Thoracic aorta (tissue), 2 donors: ENCODE measurements around the gene SLC9C2. TPM values are rescaled to one million over a fixed set of nuclear protein-coding genes. Genes with fewer than 3 reads are reported as not detected.
"Not testable (repeated sequence)": the region's sequence is repeated elsewhere in the genome, so short reads cannot be mapped to it uniquely, and the experiment has no call there.

Experiments used
- ATAC-seq: fragments of 150-250 bp; one replicate; pipeline ENCODE4 v1.8.0; 2017; ENCODE audit warnings: low read depth; ENCODE audit not compliant: insufficient number of reproducible peaks, low FRiP score
- DNase-seq: peaks from one replicate; pipeline ENCODE4 v3.0.0-alpha.2; 2020; ENCODE audit warnings: low spot score
- H3K27ac ChIP-seq, 2 donors: fragments of 200-600 bp; sonication (generic); 1 replicate in 1 of 2; 2 replicates in 1 of 2; pipeline ENCODE4 v1.5.1; 2016; ENCODE audit warnings: mild to moderate bottlenecking in 2 of 2, moderate library complexity in 2 of 2
- H3K27me3 ChIP-seq: fragments of 200-600 bp; sonication (generic); replicated peaks from 2 replicates; pipeline ENCODE4 v1.6.0; 2016; ENCODE audit warnings: mild to moderate bottlenecking; ENCODE audit not compliant: insufficient read depth
- H3K36me3 ChIP-seq: fragments of 200-600 bp; sonication (generic); one replicate; pipeline ENCODE4 v1.5.1; 2016
- H3K4me1 ChIP-seq, 2 donors: fragments of 200-600 bp; sonication (generic); 1 replicate in 1 of 2; 2 replicates in 1 of 2; pipeline versions ENCODE4 v1.5.1 to v1.6.0; 2016; ENCODE audit warnings: low read depth in 2 of 2, mild to moderate bottlenecking in 1 of 2; ENCODE audit not compliant: control insufficient read depth in 1 of 2
- H3K4me3 ChIP-seq: fragments of 200-600 bp; sonication (generic); 2 replicates; pipeline ENCODE4 v1.5.1; 2016; ENCODE audit warnings: mild to moderate bottlenecking
- H3K9me3 ChIP-seq: fragments of 200-600 bp; sonication (generic); 2 replicates; pipeline ENCODE4 v1.5.1; 2016
- CTCF ChIP-seq: fragments of 200-600 bp; sonication (generic); IDR thresholded peaks from one replicate; pipeline ENCODE4 v1.5.1; 2019; ENCODE audit warnings: antibody characterized with exemption
- total RNA-seq, 2 donors: library from RNA; depleted of rRNA; stranded (reverse); fragments of >200 nt; gene quantifications; one replicate each; pipeline versions ENCODE4 v1.1.0 to v1.2.3, GENCODE V29; 2016

Gene SLC9C2
- total RNA-seq, 2 donors from 2014 or later, result not detected

DNA sequence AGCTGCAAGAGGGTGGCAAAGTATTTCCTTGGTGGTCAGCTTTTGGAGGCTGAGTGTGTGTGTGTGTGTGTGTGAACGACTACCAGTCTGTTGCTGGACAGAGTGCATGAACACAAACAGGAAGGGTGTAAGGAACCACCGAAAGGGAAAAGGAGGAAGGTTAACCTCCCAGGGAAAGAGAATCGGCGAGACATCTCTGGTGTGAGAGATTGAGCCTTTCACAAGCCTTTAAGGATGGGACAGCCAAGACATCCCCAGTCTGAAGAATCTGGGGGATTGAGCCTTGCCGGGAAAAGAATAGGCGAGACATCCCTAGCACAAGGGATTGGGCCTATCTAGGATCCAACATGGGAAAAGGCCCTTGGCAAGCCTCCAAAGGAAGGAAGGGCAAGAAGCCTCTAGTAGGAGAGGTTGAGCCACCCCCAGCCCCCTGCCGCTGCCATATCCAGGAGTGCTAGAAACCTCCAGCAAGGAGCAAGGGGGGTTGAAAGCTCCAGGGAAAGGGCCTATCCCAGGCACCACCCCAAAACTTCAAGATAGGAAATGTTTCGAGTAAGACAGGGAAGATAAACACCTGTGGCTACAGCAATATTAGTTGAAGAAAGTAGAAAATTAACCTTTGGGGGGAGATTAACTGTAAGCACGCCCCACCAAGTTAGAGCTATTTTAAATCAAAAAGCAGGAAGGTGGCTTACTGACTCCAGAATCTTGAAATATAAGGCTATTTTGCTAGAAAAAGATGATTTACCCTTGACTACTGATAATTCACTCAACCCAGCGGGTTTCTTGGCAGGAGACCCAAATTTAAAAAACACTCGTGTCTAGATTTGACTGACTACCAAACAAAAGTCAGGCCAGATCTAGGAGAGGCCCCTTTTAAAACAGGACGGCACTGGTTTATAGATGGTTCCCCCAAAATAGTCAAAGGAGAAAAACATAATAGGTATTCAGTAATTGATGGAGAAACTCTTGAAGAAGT is 35.5 kb upstream of the SLC9C2 start:
- DNase-seq, result no peak
- no peaks in the 10 kb centered on the region for H3K27me3 ChIP-seq
- H3K4me3 ChIP-seq, result no peak overlapping the region
- TF ChIP-seq CTCF, result no peak
- no peaks in the 10 kb centered on the region for H3K36me3 ChIP-seq
- H3K27ac ChIP-seq, result no peak overlapping the region
- H3K9me3 ChIP-seq, result peaks cover 4% of the 10 kb centered on the region
- H3K4me1 ChIP-seq, result no peaks in the 10 kb centered on the region
- ATAC-seq, result no peak

DNA sequence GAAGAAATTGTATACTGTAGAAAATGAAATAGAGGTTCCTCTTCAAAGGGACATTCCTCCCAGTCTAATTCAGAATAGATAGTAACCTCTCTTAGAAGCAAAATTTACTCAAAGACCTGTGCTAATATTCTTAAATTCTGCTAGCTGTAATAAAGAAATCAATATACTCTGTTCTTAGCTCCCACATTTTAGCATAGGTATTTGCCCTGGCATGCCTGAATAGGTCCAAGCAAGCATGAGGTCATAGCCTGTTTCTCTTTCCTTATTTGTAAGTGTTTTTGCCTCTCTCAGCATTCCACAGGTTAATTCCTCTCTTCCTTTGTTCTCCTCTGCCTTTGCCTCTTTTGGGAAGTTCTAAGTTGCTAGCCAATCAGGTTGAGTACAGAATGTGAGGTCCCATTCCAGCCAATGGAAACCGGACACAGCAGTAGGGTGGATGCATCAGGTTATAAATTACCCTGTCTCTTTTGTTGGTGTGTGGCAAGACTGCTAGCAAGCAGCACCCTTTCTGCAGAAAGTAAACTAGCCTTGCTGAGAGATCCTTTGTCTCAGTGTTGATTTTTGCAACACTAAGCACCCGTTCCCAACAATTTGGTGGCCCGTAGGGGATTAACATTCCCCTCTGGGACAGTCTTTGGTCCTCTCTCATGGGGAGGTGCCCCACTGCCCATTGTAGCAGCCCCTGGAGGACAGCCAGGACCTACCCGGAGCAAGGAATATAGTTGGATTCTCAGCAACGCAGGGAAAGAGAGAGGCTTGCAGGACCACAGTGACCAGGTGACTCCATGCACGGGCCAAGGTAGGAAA is 34.6 kb upstream of the SLC9C2 start:
- not testable (repeated sequence) for H3K4me1 ChIP-seq, DNase-seq, H3K36me3 ChIP-seq, H3K4me3 ChIP-seq, H3K27me3 ChIP-seq, ATAC-seq, H3K27ac ChIP-seq, H3K9me3 ChIP-seq

DNA sequence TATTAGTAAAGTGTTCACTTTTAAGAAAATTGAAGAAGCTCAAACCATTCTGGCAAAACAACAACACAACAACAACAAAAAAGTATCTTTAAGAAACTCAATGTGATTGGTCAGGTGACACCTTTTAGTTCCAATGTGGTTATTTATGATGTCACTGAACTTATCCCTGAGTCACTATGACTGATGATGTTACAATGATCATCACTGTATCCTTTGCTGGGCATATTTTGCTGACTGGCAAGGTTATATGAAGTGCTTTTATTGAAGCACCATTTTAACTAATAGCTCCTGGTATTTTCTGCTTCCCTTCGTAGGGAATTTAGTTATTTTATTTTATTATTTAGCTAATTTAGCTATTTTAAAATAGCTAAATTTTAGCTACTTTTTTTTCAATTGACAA is 32.2 kb upstream of the SLC9C2 start, which contains the start of gene TEX50:
Gene TEX50 (plus strand): TSS at position 223 of the 400 bp plus-strand sequence. CDS start 184 bp downstream, outside the sequence.
- no peaks in the 10 kb centered on the region for H3K27me3 ChIP-seq
- H3K9me3 ChIP-seq, result peaks cover 4% of the 10 kb centered on the region
- no peaks in the 10 kb centered on the region for H3K4me1 ChIP-seq
- DNase-seq (no peak), ATAC-seq (no peak)
- no peak for TF ChIP-seq CTCF
- H3K27ac ChIP-seq, result no peak within 1 kb of the TSS
- no peak within 1 kb of the TSS for H3K4me3 ChIP-seq
- no peaks in the 10 kb centered on the region for H3K36me3 ChIP-seq

- no peak for TF ChIP-seq CTCF
- ATAC-seq, result no peak
- no peaks in the 10 kb centered on the region for H3K4me1 ChIP-seq
- no peak for DNase-seq
- H3K27ac ChIP-seq, result no peak overlapping the region
- H3K4me3 ChIP-seq, result no peak overlapping the region
- H3K36me3 ChIP-seq, result no peaks in the 10 kb centered on the region
- H3K9me3 ChIP-seq, result no peaks in the 10 kb centered on the region
- no peaks in the 10 kb centered on the region for H3K27me3 ChIP-seq
Observed at GRCh38 chr1:173628888-173629287, 26.0 kb upstream of the SLC9C2 start.

DNA sequence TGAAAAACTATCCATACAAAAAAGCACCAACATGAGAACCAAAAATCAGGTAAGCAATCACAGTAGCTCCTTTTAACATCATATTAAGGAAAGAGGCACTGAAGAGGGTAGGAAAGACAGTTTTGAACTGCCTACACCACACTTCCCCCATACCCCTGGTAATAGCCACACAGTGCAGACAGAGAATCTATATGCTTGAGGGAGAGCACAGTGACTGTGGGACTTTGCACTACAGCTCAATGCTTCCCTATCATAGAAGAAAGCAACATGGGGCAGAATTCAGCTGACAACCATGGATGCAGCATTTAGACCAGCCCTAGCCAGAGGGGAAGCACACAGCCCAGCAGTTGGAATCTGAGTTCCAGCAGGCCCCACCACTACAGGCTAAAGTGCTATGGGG is 24.4 kb upstream of the SLC9C2 start:
- H3K27me3 ChIP-seq, result no peaks in the 10 kb centered on the region
- ATAC-seq, result no peak
- H3K27ac ChIP-seq, result no peak overlapping the region
- no peaks in the 10 kb centered on the region for H3K4me1 ChIP-seq
- H3K4me3 ChIP-seq, result no peak overlapping the region
- TF ChIP-seq CTCF, result no peak
- H3K36me3 ChIP-seq, result no peaks in the 10 kb centered on the region
- no peak for DNase-seq
- no peaks in the 10 kb centered on the region for H3K9me3 ChIP-seq
